Activated T-cell treated with anti-CD3 and anti-CD28 coated beads, Interleukin-2, amount 50 U/mL, for 4 hours (primary cell): ENCODE data around the gene GLYR1. TPM values are rescaled to one million over a fixed set of nuclear protein-coding genes. Genes with fewer than 3 reads are reported as not detected.

Experiments used
- ATAC-seq, 2 donors: fragments of 200-7000 bp; cut with Tn5 transposase; one replicate each; pipeline ENCODE4 v1.10.0; 2021
- DNase-seq: peaks from one replicate; pipeline ENCODE4 v3.0.0-alpha.2; 2020
- H3K27me3 Mint-ChIP-seq: one replicate; pipeline ENCODE4 v1.8.0; 2021; ENCODE audit warnings: low read depth, mixed read lengths
- H3K36me3 Mint-ChIP-seq: one replicate; pipeline ENCODE4 v1.8.0; 2022; ENCODE audit warnings: mixed read lengths; ENCODE audit not compliant: insufficient read depth
- H3K4me1 Mint-ChIP-seq: one replicate; pipeline ENCODE4 v1.8.0; 2021; ENCODE audit warnings: low read depth, mixed read lengths
- H3K4me3 Mint-ChIP-seq: one replicate; pipeline ENCODE4 v1.8.0; 2021; ENCODE audit warnings: mild to moderate bottlenecking, moderate library complexity, mixed read lengths
- H3K9me3 Mint-ChIP-seq: one replicate; pipeline ENCODE4 v1.8.0; 2021; ENCODE audit warnings: mixed read lengths
- total RNA-seq, 3 donors: library from RNA; stranded (reverse); gene quantifications; one replicate each; pipeline ENCODE4 v1.2.1, GENCODE V29; 2021

Gene GLYR1
- total RNA-seq, 3 donors from 2014 or later = 109 to 116 (median 114) TPM

DNA sequence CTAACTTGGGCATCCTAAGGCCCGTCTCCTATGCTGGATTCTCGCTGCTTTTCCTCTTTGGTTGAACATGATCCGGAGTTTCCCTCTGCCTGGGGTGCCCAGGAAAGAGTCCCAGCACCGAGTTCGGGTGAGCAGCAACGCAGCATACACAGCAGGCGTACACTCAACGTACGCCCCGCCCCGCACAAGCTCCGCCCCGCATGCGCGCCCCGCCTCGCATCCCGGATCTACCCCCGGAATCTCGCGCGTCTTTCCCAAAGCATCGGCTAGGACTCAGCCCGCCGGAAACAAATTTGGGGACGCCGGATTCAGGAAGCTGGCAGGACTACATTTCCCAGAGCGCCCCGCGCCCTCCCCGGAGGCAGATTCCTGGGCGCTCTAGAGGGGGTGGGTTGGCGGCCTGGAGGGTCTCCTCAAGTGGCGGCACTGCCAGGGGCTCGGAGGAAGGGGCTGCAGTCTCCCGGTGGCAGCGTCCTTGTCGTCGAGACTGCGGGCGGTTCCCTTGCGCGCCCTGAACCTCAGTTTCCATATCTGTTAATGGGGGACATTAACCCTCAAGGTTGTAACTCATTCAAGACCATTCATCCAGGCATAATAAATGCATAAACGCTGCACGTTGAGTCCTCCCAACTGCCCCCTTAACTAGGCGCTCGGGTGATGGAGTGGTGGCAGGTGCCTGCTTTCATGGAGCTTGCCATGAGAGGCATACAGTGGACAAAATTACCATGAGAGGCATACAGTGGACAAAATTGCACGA lies 78.4 kb downstream of the GLYR1 start:
- ATAC-seq (peak; percentile 70 to 71), DNase-seq (peak; percentile 80)
- Mint-ChIP-seq H3K4me3 (peak overlapping the region; percentile 89), H3K36me3 (no peaks in the 10 kb centered on the region), H3K27me3 (no peaks in the 10 kb centered on the region), H3K4me1 (peaks cover 29% of the 10 kb centered on the region), H3K9me3 (no peaks in the 10 kb centered on the region)

- H3K36me3 Mint-ChIP-seq = no peaks in the 10 kb centered on the region
- no peak for ATAC-seq
- DNase-seq = no peak
- no peaks in the 10 kb centered on the region for H3K9me3 Mint-ChIP-seq
- peak overlapping the region; percentile 89 for H3K4me3 Mint-ChIP-seq
- H3K27me3 Mint-ChIP-seq = no peaks in the 10 kb centered on the region
- H3K4me1 Mint-ChIP-seq = peaks cover 29% of the 10 kb centered on the region
These were observed 79.1 kb downstream of the GLYR1 start for GRCh38 chr16:4767872-4768548.

DNA sequence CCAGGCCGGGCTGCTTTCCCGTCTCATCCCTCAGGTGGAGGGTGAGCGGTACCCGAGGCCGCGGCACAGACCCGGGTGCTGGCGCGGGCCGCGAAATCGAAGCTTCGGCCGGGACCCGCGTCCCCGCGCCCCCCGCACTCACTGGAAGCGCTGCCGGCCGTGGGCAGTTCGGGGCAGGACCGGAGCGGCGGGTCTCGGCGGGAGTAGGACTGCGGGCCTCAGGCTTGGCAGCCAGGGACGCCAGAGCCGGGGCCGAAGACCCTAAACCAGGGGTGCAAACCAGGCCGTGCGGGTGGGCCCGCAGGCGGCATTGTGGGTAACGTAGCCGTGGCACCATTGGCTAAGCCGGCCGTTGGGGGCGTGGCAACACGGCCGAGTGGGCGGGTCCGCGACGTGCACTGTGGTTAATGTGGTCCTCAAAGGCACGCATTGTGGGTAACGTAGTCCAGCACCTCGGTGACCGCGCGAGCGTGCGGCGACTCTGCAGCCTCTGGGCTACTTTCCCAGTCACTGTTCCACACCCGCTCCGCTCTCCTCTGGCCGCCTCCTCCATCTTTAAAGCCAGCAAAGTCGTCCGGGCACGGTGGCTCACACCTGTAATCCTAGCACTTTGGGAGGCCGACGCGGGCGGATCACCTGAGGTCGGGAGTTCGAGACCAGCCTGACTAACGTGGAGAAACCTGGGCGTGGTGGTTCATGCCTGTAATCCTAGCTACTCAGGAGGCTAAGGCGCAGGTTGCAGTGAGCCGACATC lies 80.0 kb downstream of the GLYR1 start, which contains the start of gene ZNF500:
TSS of gene ZNF500 (minus strand) at position 288 of the 754 bp plus-strand sequence. CDS start 1,184 bp downstream, outside the sequence.
- Mint-ChIP-seq H3K27me3 (no peaks in the 10 kb centered on the region), H3K36me3 (peaks cover 4% of the 10 kb centered on the region), H3K4me3 (peak within 1 kb of the TSS; percentile 89), H3K9me3 (no peaks in the 10 kb centered on the region), H3K4me1 (peaks cover 29% of the 10 kb centered on the region)
- peak; percentile 94 for ATAC-seq
- peak; percentile 98 for DNase-seq

GRCh38 chr16:4765511-4766474 lies 81.3 kb downstream of the GLYR1 start:
- DNase-seq (no peak), ATAC-seq (no peak)
- Mint-ChIP-seq H3K27me3 (no peaks in the 10 kb centered on the region), H3K9me3 (no peaks in the 10 kb centered on the region), H3K4me1 (peaks cover 29% of the 10 kb centered on the region), H3K36me3 (peaks cover 5% of the 10 kb centered on the region), H3K4me3 (peak overlapping the region; percentile 84)

DNA sequence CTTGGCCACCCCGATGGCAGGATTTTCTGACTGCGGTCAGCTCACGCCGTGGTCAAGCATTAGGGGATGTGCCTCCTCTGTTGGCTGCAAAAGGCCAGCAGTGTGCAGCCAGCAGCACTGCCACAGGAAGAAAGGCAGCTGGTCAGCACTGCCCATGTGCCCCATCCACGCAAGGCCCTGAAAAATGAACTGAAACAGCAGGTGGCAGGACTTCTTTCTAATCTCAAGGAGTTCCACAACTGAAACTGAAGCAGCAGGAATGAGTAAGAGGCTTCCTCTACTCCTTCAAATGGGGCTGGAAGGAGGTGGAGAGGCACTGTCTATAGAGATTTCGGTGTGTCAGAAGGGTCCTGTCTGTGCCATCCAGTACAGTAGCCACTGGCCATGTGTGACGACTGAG lies 83.3 kb downstream of the GLYR1 start:
- no peak overlapping the region for H3K4me3 Mint-ChIP-seq
- H3K27me3 Mint-ChIP-seq = no peaks in the 10 kb centered on the region
- H3K36me3 Mint-ChIP-seq = peaks cover 18% of the 10 kb centered on the region
- peaks cover 22% of the 10 kb centered on the region for H3K4me1 Mint-ChIP-seq
- ATAC-seq (no peak), DNase-seq (no peak)
- H3K9me3 Mint-ChIP-seq = no peaks in the 10 kb centered on the region

GRCh38 chr16:4762205-4762604 lies 84.9 kb downstream of the GLYR1 start:
- no peak for ATAC-seq
- Mint-ChIP-seq H3K4me1 (peaks cover 10% of the 10 kb centered on the region), H3K27me3 (no peaks in the 10 kb centered on the region), H3K4me3 (no peak overlapping the region), H3K36me3 (peaks cover 23% of the 10 kb centered on the region), H3K9me3 (no peaks in the 10 kb centered on the region)
- DNase-seq = no peak

- ATAC-seq = no peak
- H3K9me3 Mint-ChIP-seq = no peaks in the 10 kb centered on the region
- no peaks in the 10 kb centered on the region for H3K4me1 Mint-ChIP-seq
- H3K36me3 Mint-ChIP-seq = peaks cover 30% of the 10 kb centered on the region
- no peak overlapping the region for H3K4me3 Mint-ChIP-seq
- no peaks in the 10 kb centered on the region for H3K27me3 Mint-ChIP-seq
- DNase-seq = no peak
These were observed 86.7 kb downstream of the GLYR1 start for GRCh38 chr16:4760221-4760910.

DNA sequence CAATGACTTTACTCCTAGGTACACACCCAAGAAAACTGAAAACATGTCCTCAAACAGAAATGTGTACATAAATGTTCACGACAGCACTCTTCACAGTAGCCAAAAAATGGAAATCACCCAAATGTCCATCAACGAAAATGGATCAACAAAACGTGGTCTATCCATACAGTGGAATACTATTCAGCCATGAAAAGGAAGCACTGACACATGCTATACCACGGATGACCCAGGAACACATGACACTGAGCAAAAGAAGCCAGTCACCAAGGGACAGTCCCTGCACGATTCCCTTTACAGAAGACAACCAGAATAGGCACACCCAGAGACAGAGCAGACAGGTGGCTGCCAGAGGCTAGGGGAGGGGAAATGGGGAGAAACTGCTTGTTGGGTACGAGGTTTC lies 91.4 kb downstream of the GLYR1 start:
- Mint-ChIP-seq H3K36me3 (peaks cover 33% of the 10 kb centered on the region), H3K4me1 (no peaks in the 10 kb centered on the region), H3K9me3 (no peaks in the 10 kb centered on the region), H3K27me3 (no peaks in the 10 kb centered on the region), H3K4me3 (no peak overlapping the region)
- ATAC-seq = no peak
- DNase-seq = no peak

- DNase-seq = no peak
- no peaks in the 10 kb centered on the region for H3K4me1 Mint-ChIP-seq
- H3K36me3 Mint-ChIP-seq = peaks cover 26% of the 10 kb centered on the region
These were observed 92.2 kb downstream of the GLYR1 start for GRCh38 chr16:4754865-4755264.

DNA sequence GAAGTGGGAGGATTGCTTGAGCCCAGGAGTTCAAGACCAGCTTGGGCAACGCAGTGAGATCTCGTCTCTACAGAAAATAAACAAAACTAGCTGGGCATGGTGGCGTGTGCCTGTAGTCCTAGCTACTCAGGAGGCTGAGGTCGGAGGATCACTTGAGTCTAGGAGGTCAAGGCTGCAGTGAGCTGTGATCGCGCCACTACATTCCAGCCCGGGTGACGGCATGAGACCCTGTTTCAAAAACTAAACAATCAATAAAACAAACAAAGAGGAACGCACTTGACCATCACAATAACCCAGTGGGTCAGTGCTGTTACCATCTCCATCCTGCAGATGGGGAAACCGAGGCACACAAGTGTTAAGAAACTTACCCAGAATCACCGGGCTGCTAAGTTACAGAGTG lies 93.9 kb downstream of the GLYR1 start:
- Mint-ChIP-seq H3K4me1 (peaks cover 3% of the 10 kb centered on the region), H3K27me3 (no peaks in the 10 kb centered on the region), H3K9me3 (no peaks in the 10 kb centered on the region), H3K36me3 (peaks cover 16% of the 10 kb centered on the region), H3K4me3 (no peak overlapping the region)
- ATAC-seq (no peak), DNase-seq (no peak)

More at GRCh38 chr16:4754865-4755264, 92.2 kb downstream of the GLYR1 start:
- Mint-ChIP-seq H3K27me3 (no peaks in the 10 kb centered on the region), H3K4me3 (no peak overlapping the region), H3K9me3 (no peaks in the 10 kb centered on the region)
- no peak for ATAC-seq
